ENCODE measurements around the gene MAPK6.

DNA sequence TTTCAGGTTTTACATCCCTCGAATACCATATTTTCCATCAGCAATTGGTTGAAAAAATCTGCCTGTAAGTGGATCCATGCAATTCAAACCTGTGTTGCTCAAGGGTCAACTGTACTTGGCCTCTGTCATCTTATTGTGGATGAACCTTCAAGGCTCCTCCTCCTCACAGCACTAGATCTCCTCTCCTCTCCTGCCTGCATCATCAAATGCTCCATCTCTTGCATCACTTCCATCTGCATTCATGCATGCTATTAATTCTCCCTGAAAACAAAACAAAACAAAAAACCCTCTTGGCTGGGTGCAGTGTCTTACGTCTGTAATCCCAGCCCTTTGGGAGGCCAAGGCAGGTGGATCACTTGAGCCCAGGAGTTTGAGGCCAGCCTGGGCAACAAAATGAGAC is 83.4 kb downstream of the MAPK6 start:
- TF ChIP-seq ZZZ3 (IDR thresholded peaks at IDR 0.05): no peak
- TF ChIP-seq, protein P1, sequence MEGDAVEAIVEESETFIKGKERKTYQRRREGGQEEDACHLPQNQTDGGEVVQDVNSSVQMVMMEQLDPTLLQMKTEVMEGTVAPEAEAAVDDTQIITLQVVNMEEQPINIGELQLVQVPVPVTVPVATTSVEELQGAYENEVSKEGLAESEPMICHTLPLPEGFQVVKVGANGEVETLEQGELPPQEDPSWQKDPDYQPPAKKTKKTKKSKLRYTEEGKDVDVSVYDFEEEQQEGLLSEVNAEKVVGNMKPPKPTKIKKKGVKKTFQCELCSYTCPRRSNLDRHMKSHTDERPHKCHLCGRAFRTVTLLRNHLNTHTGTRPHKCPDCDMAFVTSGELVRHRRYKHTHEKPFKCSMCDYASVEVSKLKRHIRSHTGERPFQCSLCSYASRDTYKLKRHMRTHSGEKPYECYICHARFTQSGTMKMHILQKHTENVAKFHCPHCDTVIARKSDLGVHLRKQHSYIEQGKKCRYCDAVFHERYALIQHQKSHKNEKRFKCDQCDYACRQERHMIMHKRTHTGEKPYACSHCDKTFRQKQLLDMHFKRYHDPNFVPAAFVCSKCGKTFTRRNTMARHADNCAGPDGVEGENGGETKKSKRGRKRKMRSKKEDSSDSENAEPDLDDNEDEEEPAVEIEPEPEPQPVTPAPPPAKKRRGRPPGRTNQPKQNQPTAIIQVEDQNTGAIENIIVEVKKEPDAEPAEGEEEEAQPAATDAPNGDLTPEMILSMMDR (IDR thresholded peaks at IDR 0.05 in 2 of 3, conservative IDR thresholded peaks at IDR 0.05 in 1 of 3; ENCODE audit: insufficient read depth in 2 of 3, low read depth in 1 of 3, low read length in 3 of 3): no peak
- TF ChIP-seq ZNF121 (CRISPR knock-in tag; conservative IDR thresholded peaks at IDR 0.05): no peak
- TF ChIP-seq GABPB1 (CRISPR knock-in tag; IDR thresholded peaks at IDR 0.05): no peak
- no peak for TF ChIP-seq JUNB (CRISPR knock-in tag; conservative IDR thresholded peaks at IDR 0.05)
- no peak for TF ChIP-seq HSF4 (CRISPR knock-in tag; IDR thresholded peaks at IDR 0.05; ENCODE audit: borderline replicate concordance)

All from K562 (cell line).